8988T (cell line): ENCODE data around the gene NDUFB6.
A peak's percentile ranks its signal among the peaks of the same experiment; 100 is the strongest.
"Not testable (repeated sequence)": the region's sequence is repeated elsewhere in the genome, so short reads cannot be mapped to it uniquely, and the experiment has no call there.

ENCODE experiments used
- DNase-seq: peaks from one replicate; pipeline ENCODE4 v3.0.0; 2011

Gene NDUFB6

GRCh38 chr9:32570262-32570661, 2.7 kb downstream of the NDUFB6 start:
- DNase-seq: no peak

- DNase-seq: no peak
Measured at GRCh38 chr9:32566770-32567169, 6.2 kb downstream of the NDUFB6 start.

- no peak for DNase-seq
Measured at GRCh38 chr9:32565967-32566366, 7.0 kb downstream of the NDUFB6 start.

DNA sequence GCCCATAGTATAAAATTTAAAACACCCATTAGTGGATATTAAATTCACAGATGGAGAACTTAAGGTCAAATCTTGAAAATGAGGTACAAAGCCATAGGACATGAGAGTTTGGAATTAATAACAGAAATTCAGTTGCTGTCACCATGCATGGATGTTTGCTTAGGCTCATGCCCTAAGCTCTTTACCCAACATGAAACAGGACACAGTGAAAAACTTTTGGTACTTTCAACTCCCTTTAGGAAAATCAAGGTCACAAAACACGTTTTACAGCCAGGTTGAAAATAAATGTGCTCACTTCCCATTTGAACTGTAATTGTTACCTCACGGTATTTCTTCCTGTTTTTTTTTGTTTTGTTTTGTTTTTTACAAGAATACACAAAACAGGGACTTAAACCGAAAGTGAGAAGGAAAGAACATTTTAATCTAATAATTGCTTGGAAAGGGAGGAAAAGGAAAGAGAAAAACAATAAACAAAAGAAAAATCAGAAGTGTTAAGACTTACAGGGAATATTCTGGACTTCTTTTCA, 14.5 kb downstream of the NDUFB6 start:
- DNase-seq: no peak

GRCh38 chr9:32554591-32554990, 18.4 kb downstream of the NDUFB6 start:
- DNase-seq: no peak

DNA sequence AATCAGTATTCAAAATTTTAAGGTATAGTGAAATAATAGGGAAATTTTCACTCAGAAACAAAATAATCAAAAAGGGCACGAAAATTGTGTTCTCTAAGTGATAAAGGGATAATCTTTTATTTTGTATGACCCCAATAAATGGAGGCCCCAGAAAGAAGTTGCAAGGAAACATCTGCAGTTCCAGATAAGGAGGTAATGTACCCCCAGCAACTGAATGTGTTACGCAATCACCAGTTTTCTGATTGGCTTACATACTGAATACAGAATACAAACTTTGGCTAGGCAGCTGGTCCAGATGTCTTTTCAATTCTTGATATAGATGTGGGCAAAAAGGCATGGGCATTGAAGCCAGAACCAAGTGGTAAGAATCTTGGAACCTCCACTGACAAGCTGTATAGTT, 18.9 kb downstream of the NDUFB6 start:
- DNase-seq: no peak

- peak; percentile 41 for DNase-seq
Measured at GRCh38 chr9:32552172-32552872, 20.6 kb downstream of the NDUFB6 start, which contains the start of the genes SMIM27 and TOPORS. TSS of gene SMIM27 (plus strand) at chr9:32552327. CDS start at chr9:32552435, 108 bp downstream. TSS of gene TOPORS (minus strand) at chr9:32552586. CDS start at chr9:32552436, 150 bp downstream.

GRCh38 chr9:32551276-32552051, 21.5 kb downstream of the NDUFB6 start:
- no peak for DNase-seq

DNA sequence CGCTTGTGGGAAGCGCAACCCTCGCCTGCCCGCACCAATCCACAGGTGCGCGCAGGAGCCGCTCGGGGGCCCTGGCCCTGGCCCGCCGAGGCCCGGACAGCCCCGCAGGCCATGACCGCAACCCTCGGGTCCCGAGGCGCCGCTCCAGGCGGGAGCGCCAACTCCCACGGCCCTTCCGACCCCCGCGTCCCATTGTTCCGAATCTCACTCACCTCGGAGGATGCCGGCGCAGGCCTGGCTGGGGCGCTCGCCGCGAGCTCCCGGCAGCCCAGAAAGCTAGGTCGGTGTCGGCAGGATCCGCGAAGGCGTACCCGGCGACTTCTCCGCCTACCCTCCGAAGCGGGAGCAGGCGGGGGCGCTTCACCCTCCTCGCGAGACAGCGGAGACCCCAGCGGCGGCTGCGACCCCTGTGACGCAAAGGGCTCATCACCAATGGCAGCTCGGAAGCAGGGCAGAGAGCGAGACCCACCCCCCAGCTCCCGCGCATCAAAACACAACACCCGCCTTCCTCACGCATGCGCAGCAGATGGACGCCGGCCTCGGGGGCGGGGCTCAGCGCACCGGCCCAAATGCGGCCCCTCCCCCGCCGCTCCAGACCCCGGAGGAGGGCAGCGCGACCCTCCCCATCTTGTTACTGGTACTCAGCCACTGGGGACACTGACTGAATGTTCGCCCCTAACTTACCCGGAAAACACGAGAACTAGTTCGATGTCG, 22.2 kb downstream of the NDUFB6 start:
- peak; percentile 89 for DNase-seq

DNA sequence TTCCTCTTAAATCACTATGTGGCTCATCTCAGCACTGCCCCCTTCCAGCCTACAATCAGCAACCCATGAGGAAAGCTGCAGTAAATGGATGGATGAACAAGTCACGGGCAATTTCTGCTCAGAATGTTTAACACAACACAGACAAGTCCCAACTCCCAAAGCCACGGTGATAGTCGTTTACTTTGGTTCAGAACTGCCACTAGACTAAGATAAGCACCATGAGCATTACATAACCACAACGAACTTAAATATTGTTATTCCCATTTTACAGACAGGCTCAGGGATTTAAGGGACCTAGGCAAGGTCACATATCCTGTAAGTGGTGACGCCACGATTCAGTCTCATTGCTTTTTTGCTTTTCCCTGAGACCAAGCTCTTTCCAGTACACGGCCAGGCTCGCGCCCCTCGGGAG, 22.8 kb downstream of the NDUFB6 start:
- DNase-seq: no peak

GRCh38 chr9:32548213-32548612, 24.7 kb downstream of the NDUFB6 start:
- DNase-seq: not testable (repeated sequence)

- no peak for DNase-seq
Measured at GRCh38 chr9:32545884-32546283, 27.1 kb downstream of the NDUFB6 start.

DNA sequence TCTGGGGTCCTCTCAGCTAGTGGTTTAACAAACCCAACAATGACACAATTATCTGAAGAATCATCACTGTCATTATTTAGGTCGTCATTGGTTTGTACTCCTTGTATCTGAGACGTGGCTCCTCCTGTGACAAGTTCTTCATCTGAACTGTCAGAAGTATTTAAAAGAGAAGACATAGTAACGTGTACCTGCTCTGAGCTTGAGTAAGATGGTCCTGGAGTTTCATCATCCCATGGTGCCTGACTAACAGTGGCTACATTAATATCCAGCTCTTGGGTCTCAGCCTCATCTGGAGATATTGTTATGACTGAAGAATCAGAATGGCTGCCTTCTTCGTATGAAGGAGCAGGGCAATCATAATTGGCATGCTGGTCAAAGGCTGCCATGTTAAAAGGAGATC, 29.9 kb downstream of the NDUFB6 start:
- DNase-seq: no peak

- DNase-seq: no peak
Measured at GRCh38 chr9:32533816-32534215, 39.1 kb downstream of the NDUFB6 start.

- DNase-seq: no peak
Measured at GRCh38 chr9:32533336-32533735, 39.6 kb downstream of the NDUFB6 start.

GRCh38 chr9:32526707-32527048, 46.3 kb downstream of the NDUFB6 start:
- no peak for DNase-seq

DNA sequence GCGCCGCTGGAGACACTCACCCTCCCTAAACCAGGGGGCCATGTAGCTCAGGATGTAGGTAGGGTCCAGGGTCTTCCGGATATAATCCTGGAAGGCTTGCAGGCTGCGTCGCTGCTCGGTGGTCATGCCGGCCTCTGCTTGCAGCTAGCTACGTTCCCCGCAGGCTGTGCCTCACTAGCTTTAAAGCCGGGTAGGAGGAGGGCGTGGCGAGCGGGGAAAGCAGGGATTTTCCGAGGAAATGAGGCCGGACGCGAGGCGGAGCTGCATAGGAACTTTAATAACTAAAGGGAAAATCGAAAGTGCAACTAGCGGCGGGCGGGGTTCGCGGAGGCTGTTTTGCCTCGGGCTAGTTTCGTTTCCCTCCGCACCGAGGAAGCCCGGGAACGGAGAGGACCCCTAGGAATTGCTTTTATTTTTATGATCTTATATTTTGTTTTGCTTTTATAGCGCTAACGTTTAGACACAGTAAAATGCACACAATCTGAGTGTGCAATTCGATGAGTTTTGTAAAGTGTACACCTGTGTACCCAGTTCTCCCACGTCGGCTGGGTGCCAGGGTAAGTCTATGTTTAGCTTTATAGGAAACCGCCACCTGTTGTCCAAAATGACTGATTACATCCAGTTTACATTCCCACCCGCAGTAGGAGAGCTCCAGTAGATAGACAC, 46.8 kb downstream of the NDUFB6 start, which contains the start of gene RIGI:
TSS of gene RIGI (minus strand) at position 156 of the 666 bp plus-strand sequence. CDS start at position 126, 30 bp downstream.
- DNase-seq: no peak

DNA sequence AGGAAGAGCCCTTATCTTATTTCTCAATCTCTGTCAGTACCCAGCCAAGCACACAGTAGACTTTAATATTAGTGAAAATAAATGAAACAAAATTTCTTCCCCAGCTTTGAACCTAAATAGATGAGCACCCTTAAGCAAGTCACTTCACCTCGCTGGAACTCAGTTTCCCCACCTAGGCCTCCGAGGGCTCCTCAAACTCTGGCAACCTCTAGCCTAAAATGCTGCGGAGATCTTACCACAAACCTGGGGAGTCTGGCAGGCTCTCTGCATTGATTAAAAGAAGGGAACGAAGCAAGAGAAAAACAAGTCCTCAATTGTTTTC, 47.3 kb downstream of the NDUFB6 start:
- DNase-seq: no peak

DNA sequence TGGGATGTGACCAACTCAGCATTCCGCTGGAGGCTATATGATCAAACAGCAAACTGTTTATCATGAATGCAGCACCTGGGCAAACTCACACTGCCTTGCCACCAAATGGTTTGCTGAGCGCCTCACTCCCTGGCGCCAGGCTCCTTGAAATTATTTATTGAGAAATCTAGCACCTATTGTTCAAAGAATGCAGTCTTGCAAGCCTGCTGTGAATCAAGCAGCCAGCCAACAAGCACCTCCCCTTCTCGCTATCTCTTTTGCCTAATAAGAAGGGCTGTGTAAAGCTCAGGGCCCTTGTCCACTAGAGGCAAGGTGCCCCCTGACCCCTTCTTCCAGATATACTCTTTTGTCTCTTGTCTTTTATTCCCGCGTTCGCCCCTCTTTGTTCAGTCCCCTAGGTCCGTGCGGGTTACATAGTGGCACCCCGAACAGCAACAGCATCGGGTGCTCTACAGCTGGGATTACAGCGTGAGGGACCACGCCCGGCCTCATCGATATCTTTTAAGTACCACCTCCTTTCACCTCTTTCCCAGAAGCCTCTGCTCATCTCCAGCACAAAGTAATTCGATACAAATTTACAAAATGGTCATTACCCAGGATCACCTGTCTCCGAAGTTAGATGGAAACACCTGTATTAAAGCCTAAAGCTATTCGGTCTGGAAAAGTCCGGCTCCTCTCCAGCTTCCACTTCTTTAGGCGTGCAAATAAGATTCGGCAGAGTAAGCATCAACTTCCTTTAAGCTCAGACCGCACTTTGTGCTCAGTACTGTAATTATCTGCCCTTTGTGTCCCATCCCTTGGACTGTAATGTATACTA, 47.9 kb downstream of the NDUFB6 start:
- DNase-seq: no peak

DNA sequence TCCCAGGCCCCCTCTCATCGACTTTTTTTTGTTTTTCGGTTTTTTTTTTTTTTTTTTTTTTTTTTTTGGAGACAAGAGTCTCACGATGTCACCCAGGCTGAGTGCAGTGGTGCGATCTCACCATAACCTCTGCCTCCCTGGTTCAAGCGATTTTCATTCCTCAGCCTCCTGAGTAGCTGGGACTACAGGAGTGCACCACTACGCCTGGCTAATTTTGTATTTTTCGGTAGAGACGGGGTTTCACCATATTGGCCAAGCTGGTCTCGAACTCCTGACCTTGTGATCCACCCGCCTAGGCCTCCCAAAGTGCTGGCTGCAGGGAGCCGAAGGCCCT, 48.4 kb downstream of the NDUFB6 start:
- not testable (repeated sequence) for DNase-seq

GRCh38 chr9:32523910-32524309, 49.0 kb downstream of the NDUFB6 start:
- no peak for DNase-seq

GRCh38 chr9:32518276-32518675, 54.7 kb downstream of the NDUFB6 start:
- no peak for DNase-seq
